GM12878 (cell line): ENCODE measurements around the gene NOTCH3. TPM values are rescaled to one million over a fixed set of nuclear protein-coding genes. Genes with fewer than 3 reads are reported as not detected.

Experiments
- ATAC-seq: fragments of 200-7000 bp; cut with Tn5 transposase; 3 replicates; pipeline ENCODE4 v1.9.1; 2020; ENCODE audit warnings: mild to moderate bottlenecking, moderate library complexity
- BruUV-seq: library from RNA; stranded (reverse); fragments of 400-500 nt; replicated peaks from 2 replicates; lab custom pipeline; 2021; lab: Mats Ljungman, UMichigan
- CTCF ChIA-PET: fragments of 300-600 bp; sonication (Branson Sonifier 250); formaldehyde crosslinking; extraction: SDS; loops from one replicate; lab custom pipeline; 2021; ENCODE audit warnings: inconsistent platforms; lab: Yijun Ruan, JAX
- POLR2A ChIA-PET: fragments of 350-600 bp; formaldehyde crosslinking; extraction: SDS; loops from one replicate; lab custom pipeline; 2021; ENCODE audit warnings: inconsistent platforms; lab: Charles Lee
- RAD21 ChIA-PET: fragments of 300-600 bp; sonication (Branson Sonifier 250); formaldehyde crosslinking; loops from one replicate; lab custom pipeline; 2023; ENCODE audit warnings: antibody characterized with exemption; ENCODE audit not compliant: unreplicated experiment; lab: Charles Lee
- SMC1A ChIA-PET: fragments of 300-600 bp; sonication (Branson Sonifier 250); formaldehyde crosslinking; loops from one replicate; lab custom pipeline; 2023; ENCODE audit not compliant: unreplicated experiment, uncharacterized antibody; lab: Charles Lee
- DNase-seq: peaks from one replicate; pipeline ENCODE4 v3.0.0-alpha.2; 2011; ENCODE audit warnings: low read depth, low spot score
- FAIRE-seq: peaks from 3 replicates; lab custom pipeline; 2011; peaks lifted over from hg19 to GRCh38; lab: Jason Lieb, UNC
- H2AFZ ChIP-seq: 2 replicates; pipeline ENCODE4 v1.6.0; 2011; ENCODE audit warnings: low read depth, low read length, control low read depth; ENCODE audit not compliant: control insufficient read depth
- H3K27ac ChIP-seq: 2 replicates; pipeline ENCODE4 v1.5.1; 2011; ENCODE audit warnings: control low read depth; ENCODE audit not compliant: control insufficient read depth, insufficient read depth
- H3K27me3 ChIP-seq, 2 experiments: replicated peaks in 1 of 2; 2 replicates each; pipeline versions ENCODE4 v1.6.0 to v1.6.1; 2011; ENCODE audit warnings: low read length in 1 of 2; ENCODE audit not compliant: control insufficient read depth in 2 of 2, insufficient read depth in 2 of 2
- H3K36me3 ChIP-seq, 2 experiments: 2 replicates each; pipeline ENCODE4 v1.5.1; 2011; ENCODE audit warnings: low read length in 1 of 2; ENCODE audit not compliant: control insufficient read depth in 2 of 2, insufficient read depth in 2 of 2
- H3K4me1 ChIP-seq: 2 replicates; pipeline ENCODE4 v1.6.1; 2011; ENCODE audit warnings: mild to moderate bottlenecking, low read length, moderate library complexity, mixed read lengths; ENCODE audit not compliant: control insufficient read depth, insufficient read depth
- H3K4me2 ChIP-seq: 2 replicates; pipeline ENCODE4 v1.6.0; 2011; ENCODE audit warnings: control low read depth; ENCODE audit not compliant: control insufficient read depth, insufficient read depth
- H3K4me3 ChIP-seq: fragments of 200-600 bp; sonication (generic); 2 replicates; pipeline ENCODE4 v1.5.1; 2016
- H3K79me2 ChIP-seq: 2 replicates; pipeline ENCODE4 v1.6.0; 2011; ENCODE audit warnings: low read length; ENCODE audit not compliant: control insufficient read depth, insufficient read depth
- H3K9ac ChIP-seq: 2 replicates; pipeline ENCODE4 v1.8.0; 2011; ENCODE audit warnings: low read length, control low read depth, mixed read lengths; ENCODE audit not compliant: control insufficient read depth, insufficient read depth
- H3K9me3 ChIP-seq: replicated peaks from 3 replicates; pipeline ENCODE4 v1.5.1; 2011; ENCODE audit warnings: mild to moderate bottlenecking, low read length; ENCODE audit not compliant: control insufficient read depth, insufficient read depth
- H4K20me1 ChIP-seq: 2 replicates; pipeline ENCODE4 v1.6.0; 2011; ENCODE audit not compliant: control insufficient read depth, insufficient read depth
- PML ChIP-seq: IDR thresholded peaks from 2 replicates; pipeline ENCODE4 v1.6.1; 2012; ENCODE audit warnings: low read length, inconsistent platforms
- YBX1 ChIP-seq: fragments of 450-650 bp; IDR thresholded peaks from 2 replicates; pipeline ENCODE4 v1.6.1; 2016; ENCODE audit warnings: antibody characterized with exemption
- ZBED1 ChIP-seq: IDR thresholded peaks from 2 replicates; pipeline ENCODE4 v1.6.1; 2016; ENCODE audit warnings: borderline replicate concordance
- WGBS: methylation state at CpG from one replicate; pipeline ENCODE4 v1.1.6; 2016; ENCODE audit warnings: low lambda C conversion rate; ENCODE audit not compliant: insufficient replicate concordance, insufficient coverage; ENCODE audit errors: missing lambda C conversion rate; 5-methylcytosine and 5-hydroxymethylcytosine counted together
- in situ Hi-C: fragments of 300-500 bp; cut with MboI; formaldehyde crosslinking; loops from 9 replicates; pipeline ENCODE4 v1.14.3; 2018; ENCODE audit warnings: mixed read lengths
- intact Hi-C: fragments of 100-400 bp; cut with micrococcal nuclease; formaldehyde crosslinking; loops from one replicate; pipeline ENCODE4 v1.14.2; 2022; ENCODE audit not compliant: unreplicated experiment
- polyA plus RNA-seq, 11 experiments: library from polyadenylated mRNA; depleted of rRNA in 4 of 11; unstranded in 6 of 11; stranded (reverse) in 5 of 11; fragments of >200 nt; fragmentation: Nextera tagmentation in 4 of 11; fragmentation: Illumina TruSeq in 1 of 11; extraction: Ambion mirVana in 4 of 11; extraction: Trizol in 1 of 11; gene quantifications; 1 replicate in 1 of 11; 2 replicates in 10 of 11; pipeline versions ENCODE4 v1.2.1 to v1.2.3, GENCODE V29; 2011 to 2016; ENCODE audit warnings: inconsistent platforms in 2 of 11, missing spikeins in 2 of 11, low read depth in 1 of 11
- total RNA-seq, 4 experiments: library from RNA; depleted of rRNA in 3 of 4; stranded (reverse); fragments of >200 nt in 3 of 4; fragmentation: Illumina TruSeq in 1 of 4; extraction: Trizol in 1 of 4; gene quantifications; 2 replicates each; pipeline versions ENCODE4 v1.2.1 to v1.2.3, GENCODE V29; 2013 to 2021
- TF ChIP-seq, protein P1 (sequence below): fragments of 150-350 bp; IDR thresholded peaks from 2 replicates; pipeline ENCODE4 v1.6.1; 2014; ENCODE audit warnings: mild to moderate bottlenecking, low read depth, low read length
- TF ChIP-seq, protein P2 (sequence below): fragments of 450-650 bp; IDR thresholded peaks from 2 replicates; pipeline ENCODE4 v1.6.1; 2016; ENCODE audit warnings: mild to moderate bottlenecking
- TF ChIP-seq, protein P3 (sequence below): IDR thresholded peaks from 2 replicates; pipeline ENCODE4 v1.6.1; 2012; ENCODE audit warnings: low read depth, low read length, improper control_type of control experiment

The NOTCH3 gene
- total and polyA plus RNA-seq, 10 of the 15 experiments (the other 5 are each of a cell fraction or from before 2014, with no cell fraction given) = 0.01 to 0.42 (median 0.10) TPM; not detected in 5

DNA sequence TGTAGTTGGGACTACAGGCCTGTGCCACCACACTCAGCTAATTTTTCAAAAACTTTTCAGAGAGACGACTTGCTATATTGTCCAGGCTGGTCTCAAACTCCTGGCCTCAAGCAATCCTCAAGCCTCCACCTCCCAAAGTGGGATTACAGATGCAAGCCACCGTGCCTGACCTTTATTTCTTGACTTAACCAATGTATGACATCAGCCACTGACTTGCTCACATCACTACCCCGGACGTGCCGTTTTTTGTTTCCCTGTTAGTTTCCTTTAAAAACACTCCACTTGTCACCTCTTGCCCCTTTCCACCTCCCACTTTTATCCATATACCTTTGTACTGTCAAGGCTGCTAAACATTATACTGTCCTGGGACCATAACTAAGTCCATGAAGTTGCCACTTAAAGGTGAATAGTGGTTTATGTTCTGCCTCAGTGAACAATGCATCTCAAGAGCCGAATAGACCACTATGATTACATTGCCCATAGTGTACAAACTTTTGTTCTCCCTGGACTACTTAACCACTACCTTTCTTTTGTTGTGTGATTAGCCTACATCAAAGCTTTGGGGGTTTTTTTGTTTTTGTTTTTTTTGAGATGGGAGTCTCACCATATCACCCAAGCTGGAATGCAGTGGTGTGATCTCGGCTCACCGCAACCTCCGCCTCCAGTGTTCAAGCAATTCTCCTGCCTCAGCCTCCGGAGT is 33.8 kb upstream of the NOTCH3 start:
- H3K4me2 ChIP-seq = no peak overlapping the region
- DNase-seq = no peak
- ChIA-PET RAD21 (interaction anchor here (0.6 kb wide), 1 partner anchor 745 kb away, joined by 3 read pairs; no protein-coding TSS in a partner anchor), SMC1A (no interaction called here), CTCF (no interaction called here), POLR2A (no interaction called here)
- intact Hi-C loops = no loop called here
- 70% methylated on average over 10 of the region's 10 CpGs for WGBS
- in situ Hi-C loops = no loop called here
- H2AFZ ChIP-seq = no peak overlapping the region
- no TSS peak for BruUV-seq
- H3K9ac ChIP-seq = no peak overlapping the region
- no peaks in the 10 kb centered on the region for H3K79me2 ChIP-seq
- no peaks in the 10 kb centered on the region for H3K9me3 ChIP-seq
- ATAC-seq = no peak
- H4K20me1 ChIP-seq = no peaks in the 10 kb centered on the region
- peaks cover 3% of the 10 kb centered on the region; the same call in 1 of the 2 replicates for H3K4me1 ChIP-seq
- H3K36me3 ChIP-seq = peaks cover 0 to 21% of the 10 kb centered on the region in 2 experiments; a peak in 2 of 4 replicates
- H3K4me3 ChIP-seq = no peak overlapping the region
- H3K27ac ChIP-seq = no peak overlapping the region
- no peak for TF ChIP-seq YBX1
- TF ChIP-seq, protein P1, sequence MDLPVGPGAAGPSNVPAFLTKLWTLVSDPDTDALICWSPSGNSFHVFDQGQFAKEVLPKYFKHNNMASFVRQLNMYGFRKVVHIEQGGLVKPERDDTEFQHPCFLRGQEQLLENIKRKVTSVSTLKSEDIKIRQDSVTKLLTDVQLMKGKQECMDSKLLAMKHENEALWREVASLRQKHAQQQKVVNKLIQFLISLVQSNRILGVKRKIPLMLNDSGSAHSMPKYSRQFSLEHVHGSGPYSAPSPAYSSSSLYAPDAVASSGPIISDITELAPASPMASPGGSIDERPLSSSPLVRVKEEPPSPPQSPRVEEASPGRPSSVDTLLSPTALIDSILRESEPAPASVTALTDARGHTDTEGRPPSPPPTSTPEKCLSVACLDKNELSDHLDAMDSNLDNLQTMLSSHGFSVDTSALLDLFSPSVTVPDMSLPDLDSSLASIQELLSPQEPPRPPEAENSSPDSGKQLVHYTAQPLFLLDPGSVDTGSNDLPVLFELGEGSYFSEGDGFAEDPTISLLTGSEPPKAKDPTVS = no peak
- TF ChIP-seq ZBED1 = no peak
- TF ChIP-seq, protein P2, sequence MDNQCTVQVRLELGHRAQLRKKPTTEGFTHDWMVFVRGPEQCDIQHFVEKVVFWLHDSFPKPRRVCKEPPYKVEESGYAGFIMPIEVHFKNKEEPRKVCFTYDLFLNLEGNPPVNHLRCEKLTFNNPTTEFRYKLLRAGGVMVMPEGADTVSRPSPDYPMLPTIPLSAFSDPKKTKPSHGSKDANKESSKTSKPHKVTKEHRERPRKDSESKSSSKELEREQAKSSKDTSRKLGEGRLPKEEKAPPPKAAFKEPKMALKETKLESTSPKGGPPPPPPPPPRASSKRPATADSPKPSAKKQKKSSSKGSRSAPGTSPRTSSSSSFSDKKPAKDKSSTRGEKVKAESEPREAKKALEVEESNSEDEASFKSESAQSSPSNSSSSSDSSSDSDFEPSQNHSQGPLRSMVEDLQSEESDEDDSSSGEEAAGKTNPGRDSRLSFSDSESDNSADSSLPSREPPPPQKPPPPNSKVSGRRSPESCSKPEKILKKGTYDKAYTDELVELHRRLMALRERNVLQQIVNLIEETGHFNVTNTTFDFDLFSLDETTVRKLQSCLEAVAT = no peak
- TF ChIP-seq PML = no peak
- TF ChIP-seq, protein P3, sequence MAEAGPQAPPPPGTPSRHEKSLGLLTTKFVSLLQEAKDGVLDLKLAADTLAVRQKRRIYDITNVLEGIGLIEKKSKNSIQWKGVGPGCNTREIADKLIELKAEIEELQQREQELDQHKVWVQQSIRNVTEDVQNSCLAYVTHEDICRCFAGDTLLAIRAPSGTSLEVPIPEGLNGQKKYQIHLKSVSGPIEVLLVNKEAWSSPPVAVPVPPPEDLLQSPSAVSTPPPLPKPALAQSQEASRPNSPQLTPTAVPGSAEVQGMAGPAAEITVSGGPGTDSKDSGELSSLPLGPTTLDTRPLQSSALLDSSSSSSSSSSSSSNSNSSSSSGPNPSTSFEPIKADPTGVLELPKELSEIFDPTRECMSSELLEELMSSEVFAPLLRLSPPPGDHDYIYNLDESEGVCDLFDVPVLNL = no peak
- peaks cover 5 to 11% of the 10 kb centered on the region in 2 experiments for H3K27me3 ChIP-seq
- peak; percentile 74 for FAIRE-seq
